Naive thymus-derived CD4-positive, alpha-beta T cell (primary cell): ENCODE results near the gene GNA12. TPM values are rescaled to one million over a fixed set of nuclear protein-coding genes. Genes with fewer than 3 reads are reported as not detected.

Experiments used
- ATAC-seq: fragments of 150-1000 bp; cut with Tn5 transposase; 2 replicates; pipeline ENCODE4 v1.10.0; 2021; ENCODE audit warnings: mild to moderate bottlenecking, moderate library complexity
- CTCF ChIA-PET: fragments of 350-600 bp; sonication (Branson Sonifier 250); formaldehyde crosslinking; loops from one replicate; lab custom pipeline; 2021; ENCODE audit warnings: antibody characterized with exemption; lab: Charles Lee
- POLR2A ChIA-PET: fragments of 350-600 bp; sonication (Branson Sonifier 250); formaldehyde crosslinking; loops from one replicate; lab custom pipeline; 2021; ENCODE audit warnings: antibody characterized with exemption, inconsistent platforms; lab: Charles Lee
- DNase-seq, 9 donors: peaks; one replicate each; pipeline versions ENCODE4 v3.0.0 to v3.0.0-alpha.2; 2020 to 2022; ENCODE audit warnings: mixed read lengths in 1 of 9
- H3K27ac ChIP-seq: one replicate; pipeline ENCODE4 v1.7.0; 2013; ENCODE audit warnings: mild to moderate bottlenecking, low read depth, low read length, moderate library complexity
- H3K27me3 ChIP-seq, 2 donors: one replicate each; pipeline ENCODE4 v1.7.0; 2013; ENCODE audit warnings: low read length in 2 of 2, mild to moderate bottlenecking in 2 of 2, moderate library complexity in 2 of 2; ENCODE audit not compliant: control insufficient read depth in 2 of 2, insufficient read depth in 2 of 2
- H3K36me3 ChIP-seq, 3 experiments: 1 replicate in 2 of 3; 2 replicates in 1 of 3; pipeline ENCODE4 v1.7.0; 2013; ENCODE audit warnings: low read length in 3 of 3, mild to moderate bottlenecking in 3 of 3, moderate library complexity in 1 of 3; ENCODE audit not compliant: insufficient read depth in 3 of 3, control insufficient read depth in 2 of 3
- H3K4me1 ChIP-seq, 2 donors: one replicate each; pipeline ENCODE4 v1.7.0; 2013; ENCODE audit warnings: low read length in 2 of 2, mild to moderate bottlenecking in 2 of 2, moderate library complexity in 1 of 2; ENCODE audit not compliant: control insufficient read depth in 2 of 2, insufficient read depth in 2 of 2
- H3K4me3 ChIP-seq: 2 replicates; pipeline ENCODE4 v1.7.0; 2013; ENCODE audit warnings: mild to moderate bottlenecking, low read length
- H3K9me3 ChIP-seq, 3 experiments: 1 replicate in 2 of 3; 2 replicates in 1 of 3; pipeline ENCODE4 v1.7.0; 2013; ENCODE audit warnings: low read length in 3 of 3; ENCODE audit not compliant: control insufficient read depth in 2 of 3
- H3K27ac Mint-ChIP-seq, 9 donors: one replicate each; pipeline ENCODE4 v1.8.0; 2020 to 2022; ENCODE audit warnings: mixed read lengths in 9 of 9, mild to moderate bottlenecking in 8 of 9, moderate library complexity in 5 of 9, inconsistent platforms in 2 of 9
- H3K27me3 Mint-ChIP-seq, 5 donors: one replicate each; pipeline ENCODE4 v1.8.0; 2021 to 2022; ENCODE audit warnings: mixed read lengths in 5 of 5, mild to moderate bottlenecking in 1 of 5
- H3K36me3 Mint-ChIP-seq, 5 donors: one replicate each; pipeline ENCODE4 v1.8.0; 2020 to 2022; ENCODE audit warnings: mixed read lengths in 5 of 5, mild to moderate bottlenecking in 3 of 5, inconsistent platforms in 1 of 5
- H3K4me1 Mint-ChIP-seq, 7 donors: one replicate each; pipeline ENCODE4 v1.8.0; 2020 to 2022; ENCODE audit warnings: mixed read lengths in 7 of 7, mild to moderate bottlenecking in 3 of 7, inconsistent platforms in 1 of 7
- H3K4me3 Mint-ChIP-seq, 10 donors: one replicate each; pipeline ENCODE4 v1.8.0; 2020 to 2022; ENCODE audit warnings: mild to moderate bottlenecking in 10 of 10, mixed read lengths in 10 of 10, moderate library complexity in 6 of 10, inconsistent platforms in 2 of 10
- H3K9me3 Mint-ChIP-seq, 11 donors: one replicate each; pipeline ENCODE4 v1.8.0; 2020 to 2022; ENCODE audit warnings: mixed read lengths in 11 of 11, mild to moderate bottlenecking in 4 of 11, inconsistent platforms in 1 of 11, moderate library complexity in 1 of 11
- intact Hi-C, 2 donors: fragments of 100-400 bp; cut with micrococcal nuclease; formaldehyde crosslinking; loops; one replicate each; pipeline ENCODE4 v1.15.1; 2023
- polyA plus RNA-seq, 2 donors: library from polyadenylated mRNA; unstranded; fragments of 300-500 nt; fragmentation: Illumina TruSeq; gene quantifications; one replicate each; pipeline ENCODE4 v1.2.3, GENCODE V29; 2021
- total RNA-seq, 6 experiments: library from RNA in 5 of 6; stranded (reverse) in 5 of 6; gene quantifications; 1 replicate in 5 of 6; 2 replicates in 1 of 6; pipeline ENCODE4 v1.2.3 and lab custom pipeline; 2021 to 2026

GNA12 gene
- total and polyA plus RNA-seq, 7 experiments from 2014 or later, result 4.2 to 25.7 (median 18.5) TPM

DNA sequence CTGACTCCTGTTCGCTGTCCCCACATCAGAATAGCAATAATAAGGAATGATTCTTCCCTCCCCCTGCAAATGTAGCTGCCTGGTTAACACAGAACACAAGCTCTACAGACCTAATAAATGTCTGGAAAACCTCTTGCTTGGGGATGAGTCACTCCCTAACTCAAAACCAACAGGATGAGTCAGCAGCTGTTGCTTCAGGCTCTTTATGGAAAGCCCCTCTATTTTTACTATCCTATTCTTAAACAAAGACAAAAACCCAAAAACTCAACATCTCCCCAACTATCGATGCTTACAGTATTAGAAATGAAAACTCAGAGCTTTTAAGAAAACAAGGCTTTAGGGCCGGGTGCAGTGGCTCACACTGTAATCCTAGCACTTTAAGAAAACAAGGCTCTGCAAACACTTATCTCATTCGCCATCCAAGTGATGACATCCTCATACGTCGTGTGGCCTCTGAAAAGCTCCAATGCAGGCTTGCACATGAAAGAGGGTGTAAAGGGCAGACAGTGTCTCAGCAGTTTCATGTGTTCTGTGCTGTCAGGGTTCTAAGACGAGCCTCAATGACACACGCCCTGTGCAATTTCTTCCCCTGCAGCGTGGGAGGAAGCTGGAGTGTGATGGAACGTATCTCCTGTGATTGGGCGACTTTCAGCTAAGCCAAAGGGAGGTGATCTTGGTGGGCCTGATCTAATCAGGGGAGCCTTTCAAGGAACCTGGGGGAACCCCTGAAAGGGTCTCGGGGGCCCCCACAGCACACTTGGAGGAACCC is 86.0 kb downstream of the GNA12 start:
- Mint-ChIP-seq H3K4me1 (peaks cover 8 to 45% (median 20%) of the 10 kb centered on the region in 7 donors), H3K36me3 (peaks cover 11 to 67% (median 41%) of the 10 kb centered on the region in 5 donors), H3K27ac (peak overlapping the region in 2 of 9 donors; percentile 74 to 92), H3K9me3 (peaks cover 0 to 13% (median 0%) of the 10 kb centered on the region in 11 donors), H3K4me3 (peak overlapping the region in 2 of 10 donors; percentile 10 to 57), H3K27me3 (no peaks in the 10 kb centered on the region)
- ATAC-seq (peak; percentile 79), DNase-seq (peak in 2 of 9 donors; percentile 19 to 73)
- no peaks in the 10 kb centered on the region for H3K36me3 ChIP-seq
- ChIA-PET CTCF (interaction anchor here (0.6 kb wide), 1 partner anchor 301 kb away, joined by 3 read pairs; no protein-coding TSS in a partner anchor), POLR2A (interaction anchor here (0.5 kb wide), 1 partner anchor 342 kb away, joined by 3 read pairs; no protein-coding TSS in a partner anchor)
- no peaks in the 10 kb centered on the region for H3K9me3 ChIP-seq
- H3K4me3 ChIP-seq, result no peak overlapping the region
- intact Hi-C loops, result loop anchor here in 1 of 2 donors (1.0 to 2.0 kb wide), 2 partner anchors 15 to 47 kb away; no protein-coding TSS in a partner anchor
- peaks cover 0 to 29% of the 10 kb centered on the region in 2 donors for H3K4me1 ChIP-seq
- no peaks in the 10 kb centered on the region for H3K27me3 ChIP-seq
- H3K27ac ChIP-seq, result no peak overlapping the region

DNA sequence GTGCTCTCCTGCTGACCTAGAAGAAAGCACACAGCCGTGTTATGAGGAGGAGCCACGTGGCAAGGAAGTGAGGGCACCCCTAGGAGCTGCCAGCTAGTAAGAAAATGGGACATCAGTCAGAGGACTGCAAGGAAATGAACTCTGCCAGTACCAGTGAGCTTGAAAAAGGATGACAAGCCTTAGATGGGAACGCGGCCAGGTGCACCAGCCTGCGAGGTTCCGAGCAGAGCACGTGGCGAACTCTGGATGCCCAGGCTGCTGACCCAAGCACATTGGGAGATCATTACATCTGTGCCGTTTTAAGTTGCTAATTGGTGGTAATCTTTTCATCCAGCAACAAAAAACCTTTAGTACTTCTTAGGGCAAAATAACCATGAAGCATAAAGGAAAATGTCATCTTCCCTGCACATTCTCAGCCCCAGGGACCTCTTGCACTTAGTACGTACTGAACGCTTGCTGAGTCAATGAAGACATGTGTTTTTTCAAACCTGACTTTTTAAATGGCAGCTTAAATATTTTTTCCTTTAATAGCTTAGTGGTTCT is 86.7 kb downstream of the GNA12 start:
- no peaks in the 10 kb centered on the region for H3K27me3 Mint-ChIP-seq
- no peaks in the 10 kb centered on the region for H3K9me3 ChIP-seq
- POLR2A ChIA-PET, result no interaction called here
- H3K36me3 Mint-ChIP-seq, result peaks cover 11 to 69% (median 41%) of the 10 kb centered on the region in 5 donors
- no peaks in the 10 kb centered on the region for H3K36me3 ChIP-seq
- ATAC-seq, result peak; percentile 5
- H3K4me1 ChIP-seq, result peaks cover 0 to 29% of the 10 kb centered on the region in 2 donors
- DNase-seq, result no peak
- no peak overlapping the region for H3K27ac ChIP-seq
- peak overlapping the region in 1 of 10 donors; percentile 57 for H3K4me3 Mint-ChIP-seq
- no peaks in the 10 kb centered on the region for H3K27me3 ChIP-seq
- H3K9me3 Mint-ChIP-seq, result peaks cover 0 to 13% (median 0%) of the 10 kb centered on the region in 11 donors
- intact Hi-C loops, result no loop called here
- CTCF ChIA-PET, result interaction anchor here (0.6 kb wide), 1 partner anchor 300 kb away, joined by 3 read pairs; no protein-coding TSS in a partner anchor
- no peak overlapping the region for H3K4me3 ChIP-seq
- H3K4me1 Mint-ChIP-seq, result peaks cover 8 to 45% (median 20%) of the 10 kb centered on the region in 7 donors
- peak overlapping the region in 2 of 9 donors; percentile 74 to 92 for H3K27ac Mint-ChIP-seq

DNA sequence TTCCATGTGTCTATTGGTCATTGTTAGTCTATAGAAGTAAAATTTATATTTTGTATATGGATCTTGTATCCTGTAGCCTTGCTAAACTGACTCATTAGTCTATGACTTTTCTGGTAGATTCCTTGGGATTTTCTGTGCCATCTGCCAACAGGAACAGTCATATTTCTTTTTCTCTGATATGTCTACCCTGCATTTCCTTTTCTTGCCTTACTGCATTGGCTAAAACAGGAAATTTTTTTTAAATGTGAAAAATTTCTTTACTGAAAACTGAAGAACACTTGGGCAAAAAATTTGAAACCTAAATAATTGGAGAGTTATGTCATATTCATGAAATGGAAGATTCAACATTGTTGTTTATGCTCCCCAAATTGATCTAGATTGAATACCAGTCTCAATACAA is 88.6 kb downstream of the GNA12 start:
- Mint-ChIP-seq H3K27ac (peak overlapping the region in 1 of 9 donors; percentile 17), H3K4me3 (no peak overlapping the region), H3K27me3 (no peaks in the 10 kb centered on the region), H3K4me1 (peaks cover 7 to 38% (median 14%) of the 10 kb centered on the region in 7 donors), H3K9me3 (peaks cover 0 to 16% (median 2%) of the 10 kb centered on the region in 11 donors), H3K36me3 (peaks cover 13 to 67% (median 45%) of the 10 kb centered on the region in 5 donors)
- H3K9me3 ChIP-seq, result no peaks in the 10 kb centered on the region
- intact Hi-C loops, result no loop called here
- POLR2A ChIA-PET, result interaction anchor here (0.7 kb wide), 1 partner anchor 145 kb away, joined by 4 read pairs; no protein-coding TSS in a partner anchor
- H3K27me3 ChIP-seq, result no peaks in the 10 kb centered on the region
- DNase-seq (no peak), ATAC-seq (no peak)
- CTCF ChIA-PET, result no interaction called here
- H3K4me1 ChIP-seq, result peaks cover 0 to 24% of the 10 kb centered on the region in 2 donors
- H3K4me3 ChIP-seq, result no peak overlapping the region
- H3K27ac ChIP-seq, result no peak overlapping the region
- no peaks in the 10 kb centered on the region for H3K36me3 ChIP-seq

- H3K9me3 ChIP-seq, result no peaks in the 10 kb centered on the region
- no peaks in the 10 kb centered on the region for H3K36me3 ChIP-seq
- Mint-ChIP-seq H3K27me3 (no peaks in the 10 kb centered on the region), H3K4me3 (no peak overlapping the region), H3K36me3 (peaks cover 16 to 71% (median 51%) of the 10 kb centered on the region in 5 donors), H3K27ac (peak overlapping the region in 1 of 9 donors; percentile 12), H3K9me3 (peaks cover 0 to 19% (median 3%) of the 10 kb centered on the region in 11 donors), H3K4me1 (peaks cover 2 to 32% (median 11%) of the 10 kb centered on the region in 7 donors)
- CTCF ChIA-PET, result no interaction called here
- intact Hi-C loops, result no loop called here
- POLR2A ChIA-PET, result no interaction called here
- peaks cover 0 to 17% of the 10 kb centered on the region in 2 donors for H3K4me1 ChIP-seq
- no peaks in the 10 kb centered on the region for H3K27me3 ChIP-seq
- DNase-seq (no peak), ATAC-seq (no peak)
- no peak overlapping the region for H3K27ac ChIP-seq
- H3K4me3 ChIP-seq, result no peak overlapping the region
Observed at GRCh38 chr7:2754912-2755311, 89.2 kb downstream of the GNA12 start.

DNA sequence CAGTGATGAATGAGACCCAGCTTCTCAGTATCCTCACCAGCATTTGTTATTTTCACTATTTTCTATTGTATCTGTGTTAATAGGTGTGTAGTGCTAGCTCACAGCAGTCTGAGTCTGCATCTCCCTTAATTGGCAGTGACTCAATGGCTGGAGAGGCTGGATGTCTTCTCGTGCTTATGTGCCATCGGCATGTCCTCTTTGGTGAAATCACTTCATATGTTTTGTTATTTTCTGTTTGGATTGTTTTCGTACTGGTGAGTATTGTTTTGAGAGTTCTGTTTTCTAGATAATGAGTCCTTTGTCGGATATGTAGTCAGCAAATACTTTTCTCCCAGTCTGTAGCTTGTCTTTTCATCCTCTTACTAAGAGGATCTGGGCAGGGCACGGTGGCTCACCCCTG is 90.0 kb downstream of the GNA12 start:
- peaks cover 0 to 19% (median 3%) of the 10 kb centered on the region in 11 donors for H3K9me3 Mint-ChIP-seq

DNA sequence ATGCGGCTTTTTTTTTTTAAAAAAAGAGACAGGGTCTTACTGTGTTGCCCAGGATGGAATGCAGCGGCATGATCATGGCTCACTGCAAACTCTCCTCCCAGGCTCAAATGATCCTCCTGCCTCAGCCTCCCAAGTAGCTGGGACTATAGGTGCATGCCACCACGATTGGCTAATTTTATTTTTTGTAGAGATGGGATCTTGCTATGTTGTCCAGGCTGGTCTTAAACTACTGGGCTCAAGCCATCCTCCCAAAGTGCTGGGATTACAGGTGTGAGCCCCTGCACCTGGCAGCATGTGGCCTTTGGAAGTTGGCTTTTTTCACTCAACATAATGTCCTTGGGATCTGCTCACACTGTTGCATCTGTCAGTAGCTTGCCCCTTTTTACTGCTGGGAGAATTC is 91.0 kb downstream of the GNA12 start:
- POLR2A ChIA-PET, result no interaction called here
- CTCF ChIA-PET, result no interaction called here
- no peak for ATAC-seq

More for the DNA sequence above, 90.0 kb downstream of the GNA12 start:
- Mint-ChIP-seq H3K27ac (peak overlapping the region in 1 of 9 donors; percentile 5), H3K36me3 (peaks cover 16 to 71% (median 51%) of the 10 kb centered on the region in 5 donors), H3K4me1 (peaks cover 0 to 24% (median 7%) of the 10 kb centered on the region in 7 donors), H3K27me3 (no peaks in the 10 kb centered on the region), H3K4me3 (no peak overlapping the region)
- intact Hi-C loops, result no loop called here
- Histone ChIP-seq H3K36me3 (no peaks in the 10 kb centered on the region), H3K27ac (no peak overlapping the region), H3K4me1 (peaks cover 0 to 9% of the 10 kb centered on the region in 2 donors), H3K27me3 (no peaks in the 10 kb centered on the region), H3K4me3 (no peak overlapping the region), H3K9me3 (no peaks in the 10 kb centered on the region)
- DNase-seq (no peak), ATAC-seq (no peak)
- POLR2A ChIA-PET, result no interaction called here
- CTCF ChIA-PET, result no interaction called here

More for the DNA sequence above, 91.0 kb downstream of the GNA12 start:
- peaks cover 0 to 4% of the 10 kb centered on the region in 2 donors for H3K4me1 ChIP-seq
- Mint-ChIP-seq H3K9me3 (peaks cover 0 to 19% (median 3%) of the 10 kb centered on the region in 11 donors), H3K27ac (no peak overlapping the region), H3K4me1 (peaks cover 0 to 17% (median 4%) of the 10 kb centered on the region in 7 donors), H3K4me3 (no peak overlapping the region), H3K36me3 (peaks cover 16 to 70% (median 50%) of the 10 kb centered on the region in 5 donors), H3K27me3 (no peaks in the 10 kb centered on the region)
- no peaks in the 10 kb centered on the region for H3K27me3 ChIP-seq
- no peak overlapping the region for H3K27ac ChIP-seq
- H3K4me3 ChIP-seq, result no peak overlapping the region
- H3K36me3 ChIP-seq, result no peaks in the 10 kb centered on the region
- DNase-seq, result no peak
- intact Hi-C loops, result no loop called here
- no peaks in the 10 kb centered on the region for H3K9me3 ChIP-seq
